ENCODE measurements around the gene PLEKHM1.

PLEKHM1 gene

DNA sequence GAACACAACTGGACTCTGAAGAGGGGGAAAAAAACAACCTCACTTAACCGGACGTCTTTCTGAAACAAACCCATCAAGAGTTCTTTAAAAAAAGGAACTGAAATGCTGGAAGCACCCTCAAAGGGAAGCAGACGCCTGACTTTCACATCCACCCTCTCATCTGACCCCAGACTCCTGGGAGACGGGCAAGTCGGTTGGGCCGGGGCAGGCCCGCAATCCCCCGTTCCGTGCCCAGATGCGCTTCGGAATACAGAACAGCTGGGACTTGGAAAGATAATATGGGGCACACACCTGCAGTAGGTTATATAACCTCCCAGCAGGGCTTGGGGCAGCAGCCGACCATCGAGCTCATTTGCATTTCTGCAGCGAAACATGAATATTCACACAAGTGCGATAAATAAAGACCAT is 61.6 kb downstream of the PLEKHM1 start:
- in situ Hi-C loops (cut with MboI; ENCODE audit: low pct_unique_long_range_greater_than_20kb, low sequenced_read_pairs, unreplicated experiment), result no loop called here
- TF ChIP-seq, protein P1, sequence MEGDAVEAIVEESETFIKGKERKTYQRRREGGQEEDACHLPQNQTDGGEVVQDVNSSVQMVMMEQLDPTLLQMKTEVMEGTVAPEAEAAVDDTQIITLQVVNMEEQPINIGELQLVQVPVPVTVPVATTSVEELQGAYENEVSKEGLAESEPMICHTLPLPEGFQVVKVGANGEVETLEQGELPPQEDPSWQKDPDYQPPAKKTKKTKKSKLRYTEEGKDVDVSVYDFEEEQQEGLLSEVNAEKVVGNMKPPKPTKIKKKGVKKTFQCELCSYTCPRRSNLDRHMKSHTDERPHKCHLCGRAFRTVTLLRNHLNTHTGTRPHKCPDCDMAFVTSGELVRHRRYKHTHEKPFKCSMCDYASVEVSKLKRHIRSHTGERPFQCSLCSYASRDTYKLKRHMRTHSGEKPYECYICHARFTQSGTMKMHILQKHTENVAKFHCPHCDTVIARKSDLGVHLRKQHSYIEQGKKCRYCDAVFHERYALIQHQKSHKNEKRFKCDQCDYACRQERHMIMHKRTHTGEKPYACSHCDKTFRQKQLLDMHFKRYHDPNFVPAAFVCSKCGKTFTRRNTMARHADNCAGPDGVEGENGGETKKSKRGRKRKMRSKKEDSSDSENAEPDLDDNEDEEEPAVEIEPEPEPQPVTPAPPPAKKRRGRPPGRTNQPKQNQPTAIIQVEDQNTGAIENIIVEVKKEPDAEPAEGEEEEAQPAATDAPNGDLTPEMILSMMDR (IDR thresholded peaks at IDR 0.05; ENCODE audit: extremely low read depth, insufficient read depth, missing control alignments), result no peak
- DNase-seq (ENCODE audit: low spot score), result peak; percentile 67

DNA sequence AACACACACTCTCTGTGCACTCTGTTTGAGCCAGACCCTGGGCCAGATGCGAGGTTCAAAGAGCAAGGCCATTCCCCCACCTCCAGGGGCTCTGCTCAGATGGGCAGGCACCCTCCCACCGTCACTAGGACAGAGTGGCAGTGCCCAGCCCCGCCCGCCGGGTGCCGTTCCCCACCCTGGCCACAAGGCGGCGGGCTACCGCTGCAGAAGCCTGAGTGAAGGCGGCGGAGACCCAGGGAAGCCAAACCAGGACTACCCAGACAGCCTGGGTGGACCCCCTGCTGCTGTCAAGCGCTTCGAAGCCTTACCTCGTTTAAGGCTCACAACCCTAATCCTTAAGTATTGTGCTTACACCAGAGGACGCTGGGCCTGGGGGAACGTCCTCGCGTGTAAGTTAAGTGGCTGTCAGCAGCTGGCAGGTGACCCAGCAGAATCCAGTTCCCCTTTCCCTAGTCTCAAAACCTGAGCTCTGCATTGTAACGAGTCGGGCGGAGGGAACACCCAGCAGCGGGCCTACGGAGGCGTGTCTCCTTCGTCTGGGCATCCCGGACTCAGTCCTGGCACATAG is 62.4 kb downstream of the PLEKHM1 start:
- in situ Hi-C loops (cut with MboI; ENCODE audit: low pct_unique_long_range_greater_than_20kb, low sequenced_read_pairs, unreplicated experiment), result no loop called here
- TF ChIP-seq, protein P1 (IDR thresholded peaks at IDR 0.05; ENCODE audit: extremely low read depth, insufficient read depth, missing control alignments), result peak; percentile 99
- peak; percentile 88 for DNase-seq (ENCODE audit: low spot score)

DNA sequence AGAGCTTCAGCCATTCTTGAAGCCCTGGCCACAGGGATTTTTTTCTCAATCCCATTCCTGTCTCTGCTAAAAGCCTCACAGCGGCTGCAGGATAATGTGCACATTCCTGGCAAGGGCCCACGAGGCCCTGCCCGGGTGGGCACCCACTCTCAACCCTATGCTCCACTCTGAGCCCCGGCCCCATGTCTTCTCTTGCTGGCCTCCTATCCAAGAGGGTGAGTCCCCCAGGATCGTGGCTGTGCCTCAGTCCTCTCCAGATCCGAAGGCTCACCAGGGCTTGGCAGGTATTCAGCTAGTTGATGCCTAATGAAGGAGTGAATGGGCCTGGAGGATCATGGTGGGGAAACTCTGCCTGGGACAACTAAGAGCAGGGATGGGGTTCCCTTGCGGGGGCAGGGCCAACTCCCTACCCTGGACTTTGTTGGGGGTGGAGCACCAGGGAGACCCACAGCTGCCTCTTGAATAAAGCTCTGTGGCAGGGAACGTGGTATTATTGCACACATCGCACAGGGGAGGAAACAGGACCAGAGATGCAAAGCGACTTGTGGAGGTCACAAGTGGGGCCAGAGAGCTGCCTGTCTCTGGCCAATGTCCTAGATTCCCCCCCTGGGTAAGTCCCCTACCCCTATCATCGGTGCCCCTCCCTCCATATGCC is 63.2 kb downstream of the PLEKHM1 start:
- TF ChIP-seq, protein P1 (IDR thresholded peaks at IDR 0.05; ENCODE audit: extremely low read depth, insufficient read depth, missing control alignments), result no peak
- in situ Hi-C loops (cut with MboI; ENCODE audit: low pct_unique_long_range_greater_than_20kb, low sequenced_read_pairs, unreplicated experiment), result no loop called here
- DNase-seq (ENCODE audit: low spot score), result no peak

DNA sequence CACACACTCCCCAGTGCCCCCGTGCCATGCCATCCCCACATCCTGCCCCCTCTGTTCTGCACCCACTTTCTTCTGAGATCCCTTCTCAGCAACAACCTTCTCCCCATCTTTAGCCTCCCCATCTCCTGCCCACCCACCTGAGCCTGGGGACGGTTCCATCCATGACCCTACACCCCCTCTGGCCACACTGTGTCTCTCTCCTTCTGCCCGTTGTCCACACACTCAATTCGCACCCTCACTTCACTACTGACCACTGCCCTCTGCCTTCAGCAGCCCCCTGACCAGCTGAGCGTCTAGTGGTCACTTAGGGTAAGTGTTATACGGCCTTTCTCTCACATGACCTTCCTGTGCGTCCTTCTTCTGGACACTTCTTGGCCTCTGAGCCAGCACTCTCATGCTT is 64.0 kb downstream of the PLEKHM1 start:
- no peak for DNase-seq (ENCODE audit: low spot score)
- in situ Hi-C loops (cut with MboI; ENCODE audit: low pct_unique_long_range_greater_than_20kb, low sequenced_read_pairs, unreplicated experiment), result no loop called here
- TF ChIP-seq, protein P1 (IDR thresholded peaks at IDR 0.05; ENCODE audit: extremely low read depth, insufficient read depth, missing control alignments), result no peak

DNA sequence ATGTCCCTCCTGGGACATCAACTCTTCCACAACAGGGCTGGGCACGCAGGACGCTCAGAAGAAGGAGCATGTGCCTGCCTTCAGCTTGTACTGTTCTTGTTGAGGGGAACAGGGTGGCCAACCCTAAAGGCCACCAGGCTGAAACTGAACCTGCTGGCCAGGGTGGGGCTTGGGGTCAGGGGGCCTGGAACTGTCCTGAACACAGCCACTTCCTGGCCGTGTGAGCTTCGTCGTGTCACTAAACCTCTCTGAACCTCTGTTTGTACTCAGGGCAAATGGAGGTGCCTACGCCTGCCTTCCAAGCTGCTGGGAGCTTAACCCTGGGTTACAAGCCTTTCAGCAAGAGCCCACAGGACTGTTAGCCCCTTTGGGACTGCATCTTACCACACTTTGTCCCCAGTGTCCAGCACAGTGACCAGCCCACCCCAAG is 64.5 kb downstream of the PLEKHM1 start:
- TF ChIP-seq, protein P1 (IDR thresholded peaks at IDR 0.05; ENCODE audit: extremely low read depth, insufficient read depth, missing control alignments), result no peak
- in situ Hi-C loops (cut with MboI; ENCODE audit: low pct_unique_long_range_greater_than_20kb, low sequenced_read_pairs, unreplicated experiment), result no loop called here
- no peak for DNase-seq (ENCODE audit: low spot score)

DNA sequence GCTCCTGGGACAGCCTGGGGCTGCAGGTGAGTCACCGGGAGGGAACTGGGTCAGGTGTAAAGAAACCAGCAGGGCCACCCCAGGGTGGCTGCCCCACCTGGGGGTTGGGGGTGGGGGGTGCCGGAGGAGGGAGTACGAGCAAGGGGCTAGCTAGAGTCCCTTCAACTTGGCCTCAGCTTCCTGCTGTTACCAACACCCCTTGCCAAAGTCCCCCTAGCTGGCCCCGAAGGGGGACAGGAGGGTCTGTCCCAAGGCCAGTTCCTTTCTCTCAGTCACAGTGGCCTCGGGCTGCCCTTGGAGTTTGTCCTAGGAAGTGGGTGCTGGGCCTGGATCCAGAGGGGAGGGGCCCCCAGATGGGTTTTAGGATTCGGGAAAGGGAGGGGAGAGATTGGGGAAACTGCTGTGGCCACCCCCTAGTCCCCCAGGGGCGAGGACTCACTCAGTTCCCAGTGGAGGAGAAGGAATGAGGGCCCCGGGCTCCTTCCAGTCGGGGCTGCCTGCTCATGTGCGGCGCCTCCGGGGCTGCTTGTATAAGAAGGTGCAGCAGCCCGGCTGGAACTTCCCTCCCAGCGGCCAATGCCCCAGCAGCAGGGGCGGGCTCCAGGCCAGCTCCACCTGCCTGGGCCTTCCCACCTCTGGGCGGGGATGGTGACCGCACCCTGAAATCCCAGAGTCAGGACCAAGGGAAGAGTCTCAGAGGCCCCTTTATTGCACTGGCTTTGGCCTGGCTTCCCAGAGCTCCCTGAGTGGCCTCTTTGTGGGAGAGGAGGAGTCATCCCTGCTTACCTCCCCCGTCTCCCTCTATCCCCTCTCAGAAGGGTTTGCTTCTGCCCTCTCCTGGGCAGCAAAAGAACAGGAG is 65.2 kb downstream of the PLEKHM1 start:
- in situ Hi-C loops (cut with MboI; ENCODE audit: low pct_unique_long_range_greater_than_20kb, low sequenced_read_pairs, unreplicated experiment), result no loop called here
- peak; percentile 57 for DNase-seq (ENCODE audit: low spot score)
- TF ChIP-seq, protein P1 (IDR thresholded peaks at IDR 0.05; ENCODE audit: extremely low read depth, insufficient read depth, missing control alignments), result peak; percentile 53
